Loucy (cell line): ENCODE data around the gene TNFSF12.

ENCODE experiments used
- CTCF ChIP-seq: fragments of 200-600 bp; sonication (generic); conservative IDR thresholded peaks from 2 replicates; pipeline ENCODE4 v1.5.1; 2014; ENCODE audit warnings: mild to moderate bottlenecking, antibody characterized with exemption, low read length
- EZH2phosphoT487 ChIP-seq: fragments of 200-600 bp; IDR thresholded peaks from 2 replicates; pipeline ENCODE4 v1.6.1; 2018; ENCODE audit warnings: antibody characterized with exemption, mild to moderate bottlenecking, moderate library complexity, borderline replicate concordance

GRCh38 chr17:7593296-7593695 lies 44.4 kb downstream of the TNFSF12 start:
- no peak for TF ChIP-seq CTCF
- no peak for TF ChIP-seq EZH2phosphoT487
